Measurements from ENCODE around the gene ZNF70.

Gene ZNF70

DNA sequence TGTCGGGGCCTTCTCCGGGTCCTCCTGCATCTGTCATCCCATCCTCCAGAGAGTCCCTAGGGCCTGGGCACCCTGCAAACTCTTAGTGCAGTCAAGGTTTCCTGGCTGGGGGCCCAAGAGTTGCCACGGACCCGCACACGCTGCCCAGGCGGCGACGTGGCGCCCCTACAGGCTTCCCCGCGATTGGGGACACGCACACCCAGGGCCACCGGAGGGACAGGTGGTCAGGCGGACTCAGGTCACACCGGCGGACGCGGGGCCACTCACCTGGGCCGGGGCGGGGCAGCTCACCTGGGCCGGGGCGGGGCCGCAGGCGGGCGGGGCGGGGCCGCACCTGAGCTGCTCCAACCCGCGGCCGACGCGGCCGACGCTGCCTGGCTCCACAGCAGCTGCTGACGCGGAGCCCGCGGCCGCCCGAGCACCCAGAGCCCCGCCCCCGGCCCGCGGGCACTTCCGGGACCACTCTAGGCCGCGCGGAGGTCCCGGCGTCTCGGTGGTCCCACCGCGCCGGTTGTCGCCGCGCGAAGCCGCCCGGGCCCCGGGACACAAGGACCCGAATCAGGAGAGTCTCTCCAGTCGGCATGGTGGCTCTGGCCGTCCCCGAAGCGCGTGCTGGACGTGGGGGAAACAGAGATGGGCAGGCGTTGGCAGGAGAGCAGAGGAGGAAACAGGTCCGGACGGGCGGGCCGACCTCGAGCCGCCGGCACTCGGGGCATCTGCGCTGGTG, at the start of gene ZNF70:
Gene ZNF70 (minus strand): TSS at position 399 of the 727 bp plus-strand sequence. CDS start 5,972 bp downstream, outside the sequence.
- H3K4me3 ChIP-seq (ENCODE audit: low read depth, low read length), result peak within 1 kb of the TSS; percentile 59
- TF ChIP-seq, protein P1, sequence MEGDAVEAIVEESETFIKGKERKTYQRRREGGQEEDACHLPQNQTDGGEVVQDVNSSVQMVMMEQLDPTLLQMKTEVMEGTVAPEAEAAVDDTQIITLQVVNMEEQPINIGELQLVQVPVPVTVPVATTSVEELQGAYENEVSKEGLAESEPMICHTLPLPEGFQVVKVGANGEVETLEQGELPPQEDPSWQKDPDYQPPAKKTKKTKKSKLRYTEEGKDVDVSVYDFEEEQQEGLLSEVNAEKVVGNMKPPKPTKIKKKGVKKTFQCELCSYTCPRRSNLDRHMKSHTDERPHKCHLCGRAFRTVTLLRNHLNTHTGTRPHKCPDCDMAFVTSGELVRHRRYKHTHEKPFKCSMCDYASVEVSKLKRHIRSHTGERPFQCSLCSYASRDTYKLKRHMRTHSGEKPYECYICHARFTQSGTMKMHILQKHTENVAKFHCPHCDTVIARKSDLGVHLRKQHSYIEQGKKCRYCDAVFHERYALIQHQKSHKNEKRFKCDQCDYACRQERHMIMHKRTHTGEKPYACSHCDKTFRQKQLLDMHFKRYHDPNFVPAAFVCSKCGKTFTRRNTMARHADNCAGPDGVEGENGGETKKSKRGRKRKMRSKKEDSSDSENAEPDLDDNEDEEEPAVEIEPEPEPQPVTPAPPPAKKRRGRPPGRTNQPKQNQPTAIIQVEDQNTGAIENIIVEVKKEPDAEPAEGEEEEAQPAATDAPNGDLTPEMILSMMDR (IDR thresholded peaks at IDR 0.05; ENCODE audit: borderline replicate concordance, insufficient read depth, low read depth, low read length), result peak; percentile 41; the same call in 1 of the 2 replicates

DNA sequence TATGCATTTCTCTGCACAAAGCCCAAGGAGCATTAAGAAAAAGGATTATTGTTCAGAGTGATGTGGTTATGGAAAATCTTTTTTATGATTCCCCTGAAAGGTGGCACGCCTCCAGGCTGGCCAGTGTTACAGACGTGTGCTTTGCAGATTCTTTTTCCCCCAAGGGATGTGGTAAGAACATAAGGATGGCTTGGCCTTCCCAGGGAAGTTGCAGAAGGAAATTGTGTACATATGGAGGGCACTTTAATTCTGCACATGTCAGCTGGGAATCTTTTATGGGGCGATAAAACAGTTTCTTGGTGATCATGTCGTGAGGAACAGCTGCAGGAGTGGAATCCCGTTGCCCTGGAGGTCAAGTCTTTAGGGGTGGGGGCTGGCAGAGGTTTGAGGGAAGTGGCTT, 45.5 kb upstream of the ZNF70 start:
- TF ChIP-seq, protein P1 (IDR thresholded peaks at IDR 0.05; ENCODE audit: borderline replicate concordance, insufficient read depth, low read depth, low read length), result no peak
- H3K4me3 ChIP-seq (ENCODE audit: low read depth, low read length), result no peak overlapping the region

DNA sequence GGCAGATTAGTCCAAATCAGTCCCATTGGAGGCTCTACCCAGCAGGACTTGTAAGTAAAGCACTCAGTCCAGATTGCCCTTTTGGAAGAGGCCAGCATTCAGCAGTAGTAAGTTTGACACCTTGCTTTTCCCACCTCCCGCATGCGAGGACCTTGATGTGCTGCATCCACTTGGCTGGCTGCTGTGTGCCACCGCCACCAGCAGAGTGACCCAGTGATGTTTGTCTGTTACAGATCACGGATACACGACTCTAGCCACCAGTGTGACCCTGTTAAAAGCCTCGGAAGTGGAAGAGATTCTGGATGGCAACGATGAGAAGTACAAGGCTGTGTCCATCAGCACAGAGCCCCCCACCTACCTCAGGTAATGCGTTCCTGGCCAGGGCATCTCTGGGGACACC, 42.4 kb upstream of the ZNF70 start:
- TF ChIP-seq, protein P1 (IDR thresholded peaks at IDR 0.05; ENCODE audit: borderline replicate concordance, insufficient read depth, low read depth, low read length), result no peak
- H3K4me3 ChIP-seq (ENCODE audit: low read depth, low read length), result no peak overlapping the region

DNA sequence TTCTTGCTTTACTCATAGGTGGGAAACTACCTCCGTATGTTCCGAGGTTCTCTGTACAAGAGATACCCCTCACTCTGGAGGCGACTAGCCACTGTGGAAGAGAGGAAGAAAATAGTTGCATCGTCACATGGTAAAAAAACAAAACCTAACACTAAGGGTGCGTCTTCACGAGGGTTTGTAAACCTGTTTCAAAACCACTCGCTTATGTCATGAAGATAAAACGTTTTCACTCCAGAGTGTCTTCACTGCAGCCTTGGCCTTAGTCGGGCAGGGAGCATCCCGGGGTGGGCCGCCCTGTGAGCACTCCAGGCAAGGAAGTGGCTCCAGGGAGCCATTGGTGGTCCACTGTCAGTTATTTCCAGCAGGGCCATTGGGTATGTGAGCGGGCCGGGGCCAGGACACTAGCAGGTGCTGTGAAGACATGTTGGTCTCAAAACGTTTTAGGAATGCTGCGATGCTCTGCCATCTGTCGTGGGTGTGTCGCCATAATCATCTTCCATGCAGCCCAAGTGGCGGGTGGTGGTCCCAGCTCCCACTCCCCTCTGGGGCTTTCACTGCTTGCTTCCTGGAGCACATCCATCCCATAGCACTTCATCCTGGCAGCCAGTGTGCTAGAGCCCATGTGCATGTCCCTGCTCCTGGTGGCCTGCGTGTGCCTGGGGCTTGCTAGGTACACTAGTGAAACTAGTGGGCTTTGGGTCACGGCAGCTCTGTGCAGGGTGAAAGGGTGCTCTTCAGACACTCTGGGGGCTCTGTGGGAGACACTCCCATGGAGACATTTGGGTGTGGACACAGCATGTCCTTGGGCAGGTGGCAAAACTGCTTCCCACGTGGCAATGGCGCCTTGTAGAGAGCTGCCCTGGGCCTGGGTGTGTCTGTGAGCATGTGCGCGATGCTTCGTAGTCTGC, 41.1 kb upstream of the ZNF70 start:
- TF ChIP-seq, protein P1 (IDR thresholded peaks at IDR 0.05; ENCODE audit: borderline replicate concordance, insufficient read depth, low read depth, low read length), result no peak

DNA sequence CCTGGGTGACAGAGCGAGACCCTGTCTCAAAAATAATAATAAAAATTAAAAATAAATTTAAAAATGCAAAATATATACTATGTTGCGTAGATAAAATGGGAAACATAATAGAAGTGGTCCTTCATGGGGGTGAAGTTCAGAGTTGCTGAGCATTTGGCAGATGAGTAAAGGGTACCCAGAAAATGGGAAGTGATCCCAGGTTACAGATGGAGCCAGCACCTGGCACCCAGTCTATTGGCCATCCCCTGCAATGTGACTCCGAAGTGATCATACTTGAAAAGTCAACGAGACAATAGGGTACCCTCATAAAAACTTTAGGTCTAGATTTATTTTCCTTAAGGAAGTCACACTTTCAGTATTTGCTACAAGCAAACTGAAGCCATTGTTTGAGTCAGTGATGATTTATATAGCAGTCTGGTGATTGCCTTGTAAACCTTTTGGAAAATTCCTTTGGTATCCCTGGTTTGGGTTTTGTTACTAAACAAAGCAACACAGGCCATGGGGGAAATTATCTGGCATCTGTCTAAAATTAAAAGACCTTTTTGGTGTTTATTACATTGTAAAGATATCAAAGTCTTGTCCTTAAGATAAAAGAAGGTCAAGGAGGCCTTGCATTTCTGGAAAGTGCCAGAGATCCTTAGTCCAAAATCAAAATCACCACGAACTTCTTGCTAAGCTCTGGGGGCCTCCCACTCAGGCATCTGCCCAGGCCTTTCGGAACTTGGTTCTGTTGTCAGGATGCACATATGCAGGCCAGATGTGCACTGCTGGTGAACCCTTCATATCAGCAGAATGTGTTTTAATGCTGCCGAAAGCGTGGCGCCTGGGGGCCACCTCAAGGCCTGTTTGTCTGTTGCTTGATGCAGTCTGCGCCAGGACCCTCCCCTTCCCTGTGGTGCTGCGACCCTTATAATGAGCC, 40.2 kb upstream of the ZNF70 start:
- H3K4me3 ChIP-seq (ENCODE audit: low read depth, low read length), result no peak overlapping the region
- TF ChIP-seq, protein P1 (IDR thresholded peaks at IDR 0.05; ENCODE audit: borderline replicate concordance, insufficient read depth, low read depth, low read length), result no peak

More for the DNA sequence above, 41.1 kb upstream of the ZNF70 start:
- H3K4me3 ChIP-seq (ENCODE audit: low read depth, low read length), result no peak overlapping the region

DNA sequence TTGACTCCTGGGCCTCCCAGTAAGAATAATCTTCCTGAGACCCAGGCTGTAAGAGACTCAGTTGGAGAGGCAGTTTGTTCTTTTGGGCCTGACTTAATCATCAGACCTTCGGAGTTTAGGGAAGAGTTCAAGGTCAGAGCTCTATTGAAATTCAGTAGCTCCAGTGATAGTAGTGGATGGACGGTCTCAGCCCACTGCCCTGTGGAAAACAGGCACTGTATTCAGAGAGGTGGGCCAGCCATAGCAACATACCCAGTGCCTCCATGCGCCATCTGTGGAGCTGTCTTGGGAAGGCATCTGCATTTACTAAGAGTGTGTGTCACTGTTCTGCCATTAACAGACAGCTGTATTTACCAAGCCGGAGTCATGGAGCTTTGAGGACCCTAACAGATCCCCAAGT, 38.7 kb upstream of the ZNF70 start:
- TF ChIP-seq, protein P1 (IDR thresholded peaks at IDR 0.05; ENCODE audit: borderline replicate concordance, insufficient read depth, low read depth, low read length), result no peak

More for the DNA sequence above, 38.7 kb upstream of the ZNF70 start:
- H3K4me3 ChIP-seq (ENCODE audit: low read depth, low read length), result no peak overlapping the region

Measured in GM12875 (cell line).